Esophagus squamous epithelium (tissue), 5 donors: ENCODE data around the gene RPTOR. TPM values are rescaled to one million over a fixed set of nuclear protein-coding genes. Genes with fewer than 3 reads are reported as not detected.

ENCODE experiments used
- DNase-seq: peaks from one replicate; lab custom pipeline; 2025; lab: John Stamatoyannopoulos, UW
- H3K27ac ChIP-seq, 4 donors: fragments of 200-600 bp; sonication (generic); one replicate each; pipeline ENCODE4 v1.5.1; 2016 to 2019; ENCODE audit warnings: mild to moderate bottlenecking in 1 of 4
- H3K27me3 ChIP-seq, 4 donors: fragments of 200-600 bp; sonication (generic); 1 replicate in 3 of 4; 2 replicates in 1 of 4; pipeline versions ENCODE4 v1.5.1 to v1.6.0; 2017 to 2021; ENCODE audit warnings: antibody characterized with exemption in 1 of 4
- H3K36me3 ChIP-seq, 3 donors: fragments of 200-600 bp; sonication (generic); one replicate each; pipeline ENCODE4 v1.5.1; 2016 to 2019
- H3K4me1 ChIP-seq, 3 donors: fragments of 200-600 bp; sonication (generic); one replicate each; pipeline ENCODE4 v1.5.1; 2017 to 2019
- H3K4me3 ChIP-seq, 4 donors: fragments of 200-600 bp; sonication (generic); 1 replicate in 3 of 4; 2 replicates in 1 of 4; pipeline ENCODE4 v1.5.1; 2016 to 2019; ENCODE audit warnings: mild to moderate bottlenecking in 2 of 4, moderate library complexity in 1 of 4
- H3K9me3 ChIP-seq, 3 donors: fragments of 200-600 bp; sonication (generic); one replicate each; pipeline ENCODE4 v1.5.1; 2016 to 2019
- CTCF ChIP-seq, 6 experiments: fragments of 450-650 bp in 4 of 6; fragments of 200-600 bp in 2 of 6; sonication (generic) in 2 of 6; IDR thresholded peaks; one replicate each; pipeline ENCODE4 v1.5.1; 2016 to 2019; ENCODE audit warnings: antibody characterized with exemption in 6 of 6, mild to moderate bottlenecking in 4 of 6, moderate library complexity in 4 of 6
- POLR2A ChIP-seq, 4 donors: fragments of 450-650 bp; IDR thresholded peaks; one replicate each; pipeline ENCODE4 v1.6.1; 2017; ENCODE audit warnings: antibody characterized with exemption in 4 of 4, mild to moderate bottlenecking in 4 of 4, moderate library complexity in 3 of 4
- WGBS, 2 donors: methylation state at CpG; one replicate each; pipeline ENCODE4 v1.1.5; 2018; 5-methylcytosine and 5-hydroxymethylcytosine counted together
- intact Hi-C: fragments of 100-400 bp; cut with DNase I; formaldehyde crosslinking; loops from one replicate; pipeline ENCODE4 v1.15.0; 2022
- total RNA-seq, 4 donors: library from RNA; depleted of rRNA; stranded (reverse); fragments of >200 nt; gene quantifications; one replicate each; pipeline ENCODE4 v1.1.0, GENCODE V29; 2016
- donor health status: DM: yes; HTN: yes; CAD: no.

RPTOR gene
- total RNA-seq, 4 donors from 2014 or later, result 11.7 to 27.8 (median 22.8) TPM

- H3K4me1 ChIP-seq, result no peaks in the 10 kb centered on the region
- H3K27ac ChIP-seq, result no peak overlapping the region
- no peak overlapping the region for H3K4me3 ChIP-seq
- peaks cover 0 to 27% (median 0%) of the 10 kb centered on the region in 3 donors for H3K36me3 ChIP-seq
- DNase-seq, result no peak
- WGBS, 2 donors, result 92 to 95% methylated on average over 2 of the region's 2 CpGs
- intact Hi-C loops, result no loop called here
- H3K9me3 ChIP-seq, result no peaks in the 10 kb centered on the region
- H3K27me3 ChIP-seq, result no peaks in the 10 kb centered on the region
- no peak for TF ChIP-seq CTCF (IDR thresholded peaks at IDR 0.05)
- TF ChIP-seq POLR2A (IDR thresholded peaks at IDR 0.05), result no peak
These were observed 390.9 kb downstream of the RPTOR start for GRCh38 chr17:80935526-80935925.

GRCh38 chr17:80936218-80936617 lies 391.6 kb downstream of the RPTOR start:
- H3K4me1 ChIP-seq, result peaks cover 0 to 3% (median 2%) of the 10 kb centered on the region in 3 donors
- peaks cover 0 to 31% (median 0%) of the 10 kb centered on the region in 3 donors for H3K36me3 ChIP-seq
- no peak for DNase-seq
- TF ChIP-seq CTCF (IDR thresholded peaks at IDR 0.05) (no peak), POLR2A (IDR thresholded peaks at IDR 0.05) (no peak)
- no peak overlapping the region for H3K4me3 ChIP-seq
- H3K27ac ChIP-seq, result no peak overlapping the region
- 58 to 79% methylated on average over 4 of the region's 4 CpGs for WGBS, 2 donors
- intact Hi-C loops, result no loop called here
- H3K27me3 ChIP-seq, result no peaks in the 10 kb centered on the region
- H3K9me3 ChIP-seq, result no peaks in the 10 kb centered on the region

- Histone ChIP-seq H3K27me3 (no peaks in the 10 kb centered on the region), H3K27ac (no peak overlapping the region), H3K4me1 (peaks cover 0 to 8% (median 7%) of the 10 kb centered on the region in 3 donors), H3K9me3 (no peaks in the 10 kb centered on the region), H3K4me3 (no peak overlapping the region), H3K36me3 (peaks cover 0 to 32% (median 0%) of the 10 kb centered on the region in 3 donors)
- TF ChIP-seq CTCF (IDR thresholded peaks at IDR 0.05), result no peak
- no peak for TF ChIP-seq POLR2A (IDR thresholded peaks at IDR 0.05)
- intact Hi-C loops, result no loop called here
- no peak for DNase-seq
- 89 to 90% methylated on average over 8 to 12 of the region's 12 CpGs for WGBS, 2 donors
These were observed 392.1 kb downstream of the RPTOR start for GRCh38 chr17:80936723-80937122.

GRCh38 chr17:80937462-80938381 lies 393.1 kb downstream of the RPTOR start:
- peaks cover 0 to 38% (median 0%) of the 10 kb centered on the region in 3 donors for H3K36me3 ChIP-seq
- no peak overlapping the region for H3K4me3 ChIP-seq
- no peaks in the 10 kb centered on the region for H3K9me3 ChIP-seq
- 83 to 86% methylated on average over 15 to 26 of the region's 28 CpGs for WGBS, 2 donors
- H3K4me1 ChIP-seq, result peaks cover 0 to 18% (median 17%) of the 10 kb centered on the region in 3 donors
- no peak for DNase-seq
- no peak overlapping the region for H3K27ac ChIP-seq
- no peak for TF ChIP-seq CTCF (IDR thresholded peaks at IDR 0.05)
- TF ChIP-seq POLR2A (IDR thresholded peaks at IDR 0.05), result no peak
- H3K27me3 ChIP-seq, result no peaks in the 10 kb centered on the region
- intact Hi-C loops, result no loop called here

- DNase-seq, result no peak
- H3K27me3 ChIP-seq, result no peaks in the 10 kb centered on the region
- TF ChIP-seq CTCF (IDR thresholded peaks at IDR 0.05) (no peak), POLR2A (IDR thresholded peaks at IDR 0.05) (no peak)
- H3K27ac ChIP-seq, result no peak overlapping the region
- H3K9me3 ChIP-seq, result no peaks in the 10 kb centered on the region
- WGBS, 2 donors, result 67 to 74% methylated on average over 12 of the region's 12 CpGs
- intact Hi-C loops, result no loop called here
- peaks cover 0 to 25% (median 24%) of the 10 kb centered on the region in 3 donors for H3K4me1 ChIP-seq
- H3K4me3 ChIP-seq, result no peak overlapping the region
- peaks cover 0 to 38% (median 0%) of the 10 kb centered on the region in 3 donors for H3K36me3 ChIP-seq
These were observed 393.9 kb downstream of the RPTOR start for GRCh38 chr17:80938556-80938955.
